Neural progenitor cell (in vitro differentiated cells): ENCODE results near the gene ZDHHC6.

Experiments
- EZH2 ChIP-seq: fragments of 200-600 bp; sonication (generic); IDR thresholded peaks from 2 replicates; pipeline ENCODE4 v1.6.1; 2017; ENCODE audit warnings: antibody characterized with exemption, mild to moderate bottlenecking, moderate library complexity
- EZH2phosphoT487 ChIP-seq: fragments of 200-600 bp; sonication (generic); IDR thresholded peaks from 2 replicates; pipeline ENCODE4 v1.6.1; 2017; ENCODE audit warnings: antibody characterized with exemption
- TF ChIP-seq, protein P1 (sequence below): fragments of 200-600 bp; sonication (generic); IDR thresholded peaks from 2 replicates; pipeline ENCODE4 v1.5.1; 2017; ENCODE audit warnings: antibody characterized with exemption, mild to moderate bottlenecking

- TF ChIP-seq, protein P1, sequence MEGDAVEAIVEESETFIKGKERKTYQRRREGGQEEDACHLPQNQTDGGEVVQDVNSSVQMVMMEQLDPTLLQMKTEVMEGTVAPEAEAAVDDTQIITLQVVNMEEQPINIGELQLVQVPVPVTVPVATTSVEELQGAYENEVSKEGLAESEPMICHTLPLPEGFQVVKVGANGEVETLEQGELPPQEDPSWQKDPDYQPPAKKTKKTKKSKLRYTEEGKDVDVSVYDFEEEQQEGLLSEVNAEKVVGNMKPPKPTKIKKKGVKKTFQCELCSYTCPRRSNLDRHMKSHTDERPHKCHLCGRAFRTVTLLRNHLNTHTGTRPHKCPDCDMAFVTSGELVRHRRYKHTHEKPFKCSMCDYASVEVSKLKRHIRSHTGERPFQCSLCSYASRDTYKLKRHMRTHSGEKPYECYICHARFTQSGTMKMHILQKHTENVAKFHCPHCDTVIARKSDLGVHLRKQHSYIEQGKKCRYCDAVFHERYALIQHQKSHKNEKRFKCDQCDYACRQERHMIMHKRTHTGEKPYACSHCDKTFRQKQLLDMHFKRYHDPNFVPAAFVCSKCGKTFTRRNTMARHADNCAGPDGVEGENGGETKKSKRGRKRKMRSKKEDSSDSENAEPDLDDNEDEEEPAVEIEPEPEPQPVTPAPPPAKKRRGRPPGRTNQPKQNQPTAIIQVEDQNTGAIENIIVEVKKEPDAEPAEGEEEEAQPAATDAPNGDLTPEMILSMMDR = no peak
- TF ChIP-seq EZH2phosphoT487 (no peak), EZH2 (no peak)
Observed at GRCh38 chr10:112460366-112460765, 13.7 kb upstream of the ZDHHC6 start.
